OCI-LY1 (cell line): ENCODE data around the gene TK2.
"Not testable (repeated sequence)": the region's sequence is repeated elsewhere in the genome, so short reads cannot be mapped to it uniquely, and the experiment has no call there.

Experiments used
- H2AFZ ChIP-seq: fragments of 200-600 bp; sonication (generic), shearing (Covaris generic); 2 replicates; pipeline ENCODE4 v1.6.0; 2014; ENCODE audit warnings: antibody characterized with exemption, mild to moderate bottlenecking, low read length
- H3F3A ChIP-seq: fragments of 200-600 bp; sonication (generic), shearing (Covaris generic); 2 replicates; pipeline ENCODE4 v1.6.0; 2014; ENCODE audit warnings: mild to moderate bottlenecking, antibody characterized with exemption, low read length, moderate library complexity; ENCODE audit not compliant: insufficient read depth
- H3K27ac ChIP-seq: fragments of 200-600 bp; sonication (generic); 2 replicates; pipeline ENCODE4 v1.5.1; 2014; ENCODE audit warnings: low read length, mixed run types, mild to moderate bottlenecking, low read depth; ENCODE audit not compliant: poor library complexity, severe bottlenecking
- H3K27me3 ChIP-seq: fragments of 200-600 bp; sonication (generic); 2 replicates; pipeline ENCODE4 v1.6.0; 2014; ENCODE audit warnings: antibody characterized with exemption, mild to moderate bottlenecking, low read length, moderate library complexity; ENCODE audit not compliant: insufficient read depth
- H3K36me3 ChIP-seq: fragments of 200-600 bp; sonication (generic); 2 replicates; pipeline ENCODE4 v1.6.1; 2014; ENCODE audit warnings: mild to moderate bottlenecking, antibody characterized with exemption, low read length, moderate library complexity, mixed read lengths; ENCODE audit not compliant: insufficient read depth
- H3K4me1 ChIP-seq: fragments of 200-600 bp; sonication (generic); 2 replicates; pipeline ENCODE4 v1.5.1; 2014; ENCODE audit warnings: mild to moderate bottlenecking, low read length, moderate library complexity; ENCODE audit not compliant: insufficient read depth, severe bottlenecking
- H3K4me2 ChIP-seq: fragments of 200-600 bp; sonication (generic), shearing (Covaris generic); 2 replicates; pipeline ENCODE4 v1.6.1; 2014; ENCODE audit warnings: low read length
- H3K4me3 ChIP-seq: fragments of 200-600 bp; sonication (generic); 2 replicates; pipeline ENCODE4 v1.5.1; 2014; ENCODE audit warnings: low read length, low read depth, mild to moderate bottlenecking, mixed read lengths; ENCODE audit not compliant: poor library complexity, severe bottlenecking
- H3K79me2 ChIP-seq: fragments of 200-600 bp; shearing (Covaris generic); 2 replicates; pipeline ENCODE4 v1.6.1; 2016; ENCODE audit warnings: mixed run types, low read length, mixed read lengths; ENCODE audit not compliant: insufficient read depth
- H3K9ac ChIP-seq: fragments of 200-600 bp; sonication (generic), shearing (Covaris generic); 2 replicates; pipeline ENCODE4 v1.6.1; 2014; ENCODE audit warnings: mild to moderate bottlenecking, low read length, mixed read lengths
- H3K9me2 ChIP-seq: fragments of 200-600 bp; sonication (generic), shearing (Covaris generic); 2 replicates; pipeline ENCODE4 v1.6.1; 2014; ENCODE audit warnings: low read depth, mild to moderate bottlenecking, low read length, mixed read lengths
- H3K9me3 ChIP-seq: fragments of 200-600 bp; shearing (Covaris generic); 2 replicates; pipeline ENCODE4 v1.6.1; 2014; ENCODE audit warnings: low read length, mixed read lengths
- H4K20me1 ChIP-seq: fragments of 200-600 bp; sonication (generic), shearing (Covaris generic); 2 replicates; pipeline ENCODE4 v1.6.0; 2016; ENCODE audit warnings: mild to moderate bottlenecking, low read length; ENCODE audit not compliant: insufficient read depth
- EZH2 ChIP-seq: fragments of 200-600 bp; sonication (generic), shearing (Covaris generic); IDR thresholded peaks from 2 replicates; pipeline ENCODE4 v1.8.0; 2017; ENCODE audit warnings: borderline replicate concordance, mixed run types, mild to moderate bottlenecking, antibody characterized with exemption, low read length, moderate library complexity, mixed read lengths
- TF ChIP-seq, protein P1 (sequence below): fragments of 200-600 bp; sonication (generic), shearing (Covaris generic); IDR thresholded peaks from 2 replicates; pipeline ENCODE4 v1.5.1; 2017; ENCODE audit warnings: mild to moderate bottlenecking, antibody characterized with exemption, low read length, moderate library complexity, mixed read lengths

Gene TK2

DNA sequence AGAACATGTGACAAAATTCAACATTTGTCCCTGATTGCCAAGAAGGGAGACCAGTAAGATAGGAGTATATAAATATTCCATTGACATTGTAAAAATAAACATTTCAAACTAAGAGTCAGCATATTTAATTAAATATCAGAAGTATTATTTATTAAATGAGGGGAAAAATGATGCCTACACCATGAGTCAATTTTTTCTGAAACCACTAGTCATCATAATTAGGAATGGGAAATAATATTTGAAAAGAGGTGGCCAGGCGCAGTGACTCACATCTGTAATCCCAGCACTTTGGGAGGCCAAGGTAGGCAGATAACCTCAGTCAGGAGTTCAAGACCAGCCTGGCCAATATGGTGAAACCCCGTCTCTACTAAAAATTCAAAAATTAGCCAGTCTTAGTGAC is 18.4 kb upstream of the TK2 start:
- Histone ChIP-seq H4K20me1 (no peaks in the 10 kb centered on the region), H3K9me3 (no peaks in the 10 kb centered on the region), H3K27me3 (no peaks in the 10 kb centered on the region), H3K4me1 (no peaks in the 10 kb centered on the region), H3K27ac (no peak overlapping the region), H3F3A (no peaks in the 10 kb centered on the region), H3K4me3 (no peak overlapping the region), H3K9me2 (no peaks in the 10 kb centered on the region), H3K79me2 (no peaks in the 10 kb centered on the region), H3K4me2 (no peak overlapping the region), H3K9ac (no peak overlapping the region), H3K36me3 (peaks cover 39% of the 10 kb centered on the region), H2AFZ (no peak overlapping the region)
- TF ChIP-seq EZH2, result no peak
- TF ChIP-seq, protein P1, sequence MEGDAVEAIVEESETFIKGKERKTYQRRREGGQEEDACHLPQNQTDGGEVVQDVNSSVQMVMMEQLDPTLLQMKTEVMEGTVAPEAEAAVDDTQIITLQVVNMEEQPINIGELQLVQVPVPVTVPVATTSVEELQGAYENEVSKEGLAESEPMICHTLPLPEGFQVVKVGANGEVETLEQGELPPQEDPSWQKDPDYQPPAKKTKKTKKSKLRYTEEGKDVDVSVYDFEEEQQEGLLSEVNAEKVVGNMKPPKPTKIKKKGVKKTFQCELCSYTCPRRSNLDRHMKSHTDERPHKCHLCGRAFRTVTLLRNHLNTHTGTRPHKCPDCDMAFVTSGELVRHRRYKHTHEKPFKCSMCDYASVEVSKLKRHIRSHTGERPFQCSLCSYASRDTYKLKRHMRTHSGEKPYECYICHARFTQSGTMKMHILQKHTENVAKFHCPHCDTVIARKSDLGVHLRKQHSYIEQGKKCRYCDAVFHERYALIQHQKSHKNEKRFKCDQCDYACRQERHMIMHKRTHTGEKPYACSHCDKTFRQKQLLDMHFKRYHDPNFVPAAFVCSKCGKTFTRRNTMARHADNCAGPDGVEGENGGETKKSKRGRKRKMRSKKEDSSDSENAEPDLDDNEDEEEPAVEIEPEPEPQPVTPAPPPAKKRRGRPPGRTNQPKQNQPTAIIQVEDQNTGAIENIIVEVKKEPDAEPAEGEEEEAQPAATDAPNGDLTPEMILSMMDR, result no peak

DNA sequence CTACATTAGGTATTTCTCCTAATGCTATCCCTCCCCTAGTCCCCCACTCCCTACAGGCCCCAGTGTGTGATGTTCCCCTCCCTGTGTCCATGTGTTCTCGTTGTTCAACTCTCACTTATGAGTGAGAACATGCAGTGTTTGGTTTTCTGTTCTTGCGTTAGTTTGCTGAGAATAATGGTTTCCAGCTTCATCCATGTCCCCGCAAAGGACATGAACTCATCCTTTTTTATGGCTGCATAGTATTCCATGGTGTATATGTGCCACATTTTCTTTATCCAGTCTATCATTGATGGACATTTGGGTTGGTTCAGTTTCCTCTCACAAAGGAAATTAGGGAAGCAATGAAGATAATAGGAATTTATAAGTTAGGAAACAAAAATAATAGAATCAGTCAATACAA is 17.3 kb upstream of the TK2 start:
- H3K9me2 ChIP-seq, H3K4me3 ChIP-seq, H3K79me2 ChIP-seq, H3K4me2 ChIP-seq, H3F3A ChIP-seq, H3K4me1 ChIP-seq, H3K27me3 ChIP-seq, H4K20me1 ChIP-seq, H3K9me3 ChIP-seq, H3K27ac ChIP-seq, H2AFZ ChIP-seq, H3K9ac ChIP-seq: not testable (repeated sequence)
- H3K36me3 ChIP-seq, result peaks cover 44% of the 10 kb centered on the region

DNA sequence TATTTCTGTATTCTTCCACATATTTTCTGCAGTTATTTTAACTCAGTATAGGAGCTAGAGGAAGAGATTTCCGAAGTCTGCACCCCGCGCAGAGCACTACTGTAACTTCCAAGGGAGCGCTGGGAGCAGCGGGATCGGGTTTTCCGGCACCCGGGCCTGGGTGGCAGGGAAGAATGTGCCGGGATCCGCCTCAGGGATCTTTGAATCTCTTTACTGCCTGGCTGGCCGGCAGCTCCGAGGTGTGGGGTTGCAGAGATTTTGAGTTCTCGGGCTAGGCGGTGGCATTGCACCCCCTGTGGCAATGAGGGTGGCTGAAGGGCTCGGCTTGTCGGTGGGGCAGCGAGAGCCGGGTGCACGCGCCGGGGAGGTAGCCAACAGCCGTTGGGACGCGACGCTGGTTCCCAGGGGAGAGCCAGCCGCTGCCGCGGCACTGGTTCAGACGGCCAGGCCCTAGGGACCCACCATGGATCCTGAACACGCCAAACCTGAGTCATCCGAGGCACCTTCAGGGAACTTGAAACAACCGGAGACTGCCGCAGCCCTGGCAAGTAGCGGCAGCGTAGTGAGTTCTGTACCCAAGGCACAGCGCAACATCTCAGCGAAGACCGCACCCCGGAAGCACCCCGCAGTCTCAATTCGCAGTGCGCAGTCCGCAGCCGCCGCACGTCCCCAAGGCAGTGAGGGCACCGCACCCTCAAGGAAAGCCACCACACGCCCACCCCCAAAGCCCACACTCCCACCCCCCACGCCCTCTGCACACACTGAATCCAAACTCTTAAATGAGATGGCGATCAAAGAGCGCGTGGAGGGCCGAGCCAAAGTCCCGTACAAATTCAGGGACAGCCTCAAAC is 16.4 kb upstream of the TK2 start, which contains the start of gene CMTM1:
CMTM1 (plus strand) TSS at position 389 of the 851 bp plus-strand sequence; CDS start at position 464, 75 bp downstream.
- Histone ChIP-seq H3K9me2 (no peaks in the 10 kb centered on the region), H3K27ac (no peak within 1 kb of the TSS), H4K20me1 (no peaks in the 10 kb centered on the region), H3K4me3 (no peak within 1 kb of the TSS), H3K9me3 (no peaks in the 10 kb centered on the region), H3F3A (no peaks in the 10 kb centered on the region), H3K79me2 (no peaks in the 10 kb centered on the region), H2AFZ (no peak within 1 kb of the TSS), H3K36me3 (peaks cover 51% of the 10 kb centered on the region), H3K4me1 (no peaks in the 10 kb centered on the region), H3K4me2 (no peak within 1 kb of the TSS), H3K27me3 (no peaks in the 10 kb centered on the region), H3K9ac (no peak within 1 kb of the TSS)
- no peak for TF ChIP-seq EZH2
- TF ChIP-seq, protein P1, result no peak
